ENCODE results near the gene CASP3.
"Not testable (repeated sequence)": the region's sequence is repeated elsewhere in the genome, so short reads cannot be mapped to it uniquely, and the experiment has no call there.

Gene CASP3

DNA sequence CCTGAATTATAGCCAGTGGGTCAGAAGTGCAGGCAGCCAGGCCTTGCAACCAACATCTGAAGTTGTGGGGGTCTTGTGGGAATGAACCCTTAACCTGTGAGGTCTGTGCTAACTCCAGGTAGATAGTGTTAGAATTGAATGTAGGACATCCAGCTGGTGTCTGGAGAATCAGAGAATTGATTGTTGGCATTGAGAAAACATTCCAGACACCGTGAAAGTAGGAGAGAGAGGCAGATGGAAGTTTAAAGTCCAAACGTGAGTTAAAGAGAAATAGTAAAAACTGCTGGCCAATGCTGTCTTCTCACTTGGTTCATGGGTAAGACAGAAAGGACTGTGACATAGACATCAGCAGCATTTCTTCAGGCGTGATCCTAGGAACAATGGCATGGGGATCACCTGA is 27.7 kb downstream of the CASP3 start:
- Histone ChIP-seq H3K4me1 (ENCODE audit: control insufficient read depth, insufficient read depth, low read length) (peaks cover 4% of the 10 kb centered on the region), H3K4me3 (ENCODE audit: low read length) (no peak overlapping the region), H3K9me3 (ENCODE audit: control insufficient read depth, low read length) (no peaks in the 10 kb centered on the region), H3K27me3 (ENCODE audit: control insufficient read depth, insufficient read depth, low read length) (no peaks in the 10 kb centered on the region), H3K36me3 (ENCODE audit: control insufficient read depth, insufficient read depth, low read length) (no peaks in the 10 kb centered on the region), H3K9ac (ENCODE audit: low read length) (no peak overlapping the region)

DNA sequence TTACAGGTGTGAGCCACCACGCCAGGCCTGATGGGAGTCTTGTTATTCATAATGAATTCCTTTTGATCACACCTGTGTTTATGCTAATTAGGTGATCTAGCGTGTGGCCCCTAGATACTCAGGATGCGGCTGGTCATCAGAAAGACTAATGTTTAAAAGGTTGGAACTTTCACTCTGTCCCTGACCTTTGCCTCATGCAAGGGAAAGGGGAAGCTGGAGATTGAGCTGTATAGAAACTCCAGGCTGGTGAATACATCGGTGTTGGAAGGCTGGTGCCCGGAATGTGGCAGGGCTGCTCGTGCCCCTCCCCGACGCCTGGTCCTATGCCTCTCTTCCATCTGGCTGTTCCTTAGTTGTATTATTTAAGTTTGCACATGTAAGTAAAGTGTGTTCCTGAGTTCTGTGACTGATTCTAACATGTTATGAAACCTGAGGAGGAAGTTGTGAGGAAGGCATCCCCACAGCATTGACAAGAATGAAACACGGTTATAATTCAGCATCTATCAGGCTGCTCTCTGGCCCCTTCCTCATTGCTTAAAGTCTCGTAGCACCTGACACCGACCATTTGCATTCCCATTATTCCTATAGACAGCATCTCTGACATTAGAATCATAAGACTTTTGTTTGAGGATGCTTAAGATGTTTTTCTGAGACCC is 28.9 kb downstream of the CASP3 start:
- Histone ChIP-seq H3K9me3 (ENCODE audit: control insufficient read depth, low read length) (no peaks in the 10 kb centered on the region), H3K36me3 (ENCODE audit: control insufficient read depth, insufficient read depth, low read length) (no peaks in the 10 kb centered on the region), H3K4me3 (ENCODE audit: low read length) (no peak overlapping the region), H3K27me3 (ENCODE audit: control insufficient read depth, insufficient read depth, low read length) (no peaks in the 10 kb centered on the region), H3K9ac (ENCODE audit: low read length) (no peak overlapping the region), H3K4me1 (ENCODE audit: control insufficient read depth, insufficient read depth, low read length) (no peaks in the 10 kb centered on the region)

DNA sequence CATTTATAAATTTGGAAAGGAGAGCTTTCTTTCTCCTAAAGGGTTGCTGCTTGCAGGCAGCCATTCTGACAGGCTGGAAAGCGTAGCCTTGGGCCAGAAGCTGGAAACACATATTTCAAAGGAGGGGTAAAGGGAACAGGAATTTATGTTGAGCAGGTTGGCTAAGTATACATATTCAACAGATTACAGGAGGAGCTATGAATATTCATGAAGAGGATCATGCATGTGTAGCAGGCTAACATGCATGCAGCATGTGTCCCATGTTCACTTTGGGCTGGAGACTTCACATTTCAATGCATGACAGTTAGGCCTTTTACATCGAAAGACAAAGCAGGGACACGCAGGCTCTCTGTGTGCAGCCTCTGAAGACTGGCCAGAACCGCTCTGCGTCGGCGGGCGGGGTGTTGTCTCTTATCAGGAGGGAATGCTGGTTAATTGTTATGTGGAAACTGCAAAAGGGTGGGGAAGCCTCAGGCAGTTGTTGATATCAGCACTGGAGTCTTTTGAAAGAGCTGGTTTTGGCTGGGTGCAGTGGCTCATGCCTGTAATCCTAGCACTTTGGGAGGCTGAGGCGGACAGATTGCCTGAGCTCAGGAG is 31.5 kb downstream of the CASP3 start:
- no peak overlapping the region for H3K9ac ChIP-seq (ENCODE audit: low read length)

DNA sequence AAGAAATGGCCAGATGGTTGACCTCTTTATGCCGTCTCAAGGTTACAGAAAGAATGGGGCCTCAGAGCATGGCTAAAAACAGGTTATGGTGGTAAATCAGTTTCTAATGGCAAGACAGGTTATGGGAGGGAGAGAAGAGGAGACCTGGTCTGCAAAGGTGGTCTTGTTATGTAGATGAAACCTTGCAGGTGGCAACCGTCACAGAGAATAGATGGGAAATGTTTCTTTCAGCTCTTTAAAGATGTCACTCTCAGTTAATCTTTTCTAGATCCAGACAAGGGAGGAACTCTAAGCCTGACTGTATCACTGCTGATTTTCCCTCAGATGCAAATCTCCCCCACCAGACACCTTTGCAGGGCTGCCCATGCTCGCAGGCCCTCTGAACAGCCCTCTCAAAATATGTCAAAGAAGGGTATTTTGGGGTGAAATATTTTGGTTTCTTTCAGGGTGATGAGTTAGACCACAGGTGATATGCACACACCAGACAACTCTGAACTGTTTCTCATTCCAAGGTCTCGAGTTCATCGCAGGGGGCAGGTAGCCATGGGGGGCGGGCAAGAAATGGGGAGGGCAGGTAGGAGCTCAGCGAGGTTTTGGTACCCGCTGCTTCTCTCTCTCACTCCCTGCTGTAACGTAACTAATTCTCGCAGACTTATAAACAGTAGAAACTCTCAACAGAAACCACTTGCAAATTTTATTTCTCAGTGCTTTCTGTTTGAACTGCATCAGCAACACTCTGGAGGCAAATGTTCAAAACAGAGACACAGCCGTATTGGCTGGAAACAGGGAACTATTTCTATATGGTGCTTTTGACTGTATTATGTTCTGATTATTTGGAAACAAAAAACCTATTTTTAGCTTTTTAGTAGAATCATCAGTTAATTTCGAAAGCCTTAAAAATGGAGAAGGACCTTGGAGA is 32.4 kb downstream of the CASP3 start:
- Histone ChIP-seq H3K9ac (ENCODE audit: low read length) (no peak overlapping the region), H3K4me3 (ENCODE audit: low read length) (no peak overlapping the region), H3K9me3 (ENCODE audit: control insufficient read depth, low read length) (no peaks in the 10 kb centered on the region), H3K27me3 (ENCODE audit: control insufficient read depth, insufficient read depth, low read length) (no peaks in the 10 kb centered on the region), H3K36me3 (ENCODE audit: control insufficient read depth, insufficient read depth, low read length) (no peaks in the 10 kb centered on the region), H3K4me1 (ENCODE audit: control insufficient read depth, insufficient read depth, low read length) (peaks cover 6% of the 10 kb centered on the region)

More for the DNA sequence above, 31.5 kb downstream of the CASP3 start:
- Histone ChIP-seq H3K9me3 (ENCODE audit: control insufficient read depth, low read length) (no peaks in the 10 kb centered on the region), H3K4me3 (ENCODE audit: low read length) (no peak overlapping the region), H3K4me1 (ENCODE audit: control insufficient read depth, insufficient read depth, low read length) (no peaks in the 10 kb centered on the region), H3K36me3 (ENCODE audit: control insufficient read depth, insufficient read depth, low read length) (no peaks in the 10 kb centered on the region), H3K27me3 (ENCODE audit: control insufficient read depth, insufficient read depth, low read length) (no peaks in the 10 kb centered on the region)

DNA sequence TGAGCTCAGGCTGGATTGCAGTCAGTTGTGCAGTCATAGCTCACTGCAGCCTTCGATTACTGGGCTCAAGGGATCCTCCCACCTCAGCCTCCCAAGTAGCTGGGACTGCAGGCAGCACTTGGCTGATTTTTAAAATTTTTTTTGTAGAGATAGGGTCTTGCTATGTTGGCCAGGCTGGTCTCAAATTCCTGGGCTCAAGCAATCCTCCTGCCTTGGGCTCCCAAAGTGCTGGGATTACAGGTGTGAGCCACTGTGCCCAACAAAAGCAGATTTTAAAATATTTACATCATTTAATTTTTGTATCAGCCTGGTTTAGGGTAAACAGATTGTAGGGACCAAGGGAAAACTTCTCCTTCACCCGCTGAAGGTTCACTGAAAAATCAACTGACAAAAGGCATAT is 33.1 kb downstream of the CASP3 start:
- H3K27me3 ChIP-seq (ENCODE audit: control insufficient read depth, insufficient read depth, low read length); H3K9me3 ChIP-seq (ENCODE audit: control insufficient read depth, low read length); H3K9ac ChIP-seq (ENCODE audit: low read length); H3K36me3 ChIP-seq (ENCODE audit: control insufficient read depth, insufficient read depth, low read length); H3K4me3 ChIP-seq (ENCODE audit: low read length): not testable (repeated sequence)
- H3K4me1 ChIP-seq (ENCODE audit: control insufficient read depth, insufficient read depth, low read length), result peaks cover 10% of the 10 kb centered on the region

DNA sequence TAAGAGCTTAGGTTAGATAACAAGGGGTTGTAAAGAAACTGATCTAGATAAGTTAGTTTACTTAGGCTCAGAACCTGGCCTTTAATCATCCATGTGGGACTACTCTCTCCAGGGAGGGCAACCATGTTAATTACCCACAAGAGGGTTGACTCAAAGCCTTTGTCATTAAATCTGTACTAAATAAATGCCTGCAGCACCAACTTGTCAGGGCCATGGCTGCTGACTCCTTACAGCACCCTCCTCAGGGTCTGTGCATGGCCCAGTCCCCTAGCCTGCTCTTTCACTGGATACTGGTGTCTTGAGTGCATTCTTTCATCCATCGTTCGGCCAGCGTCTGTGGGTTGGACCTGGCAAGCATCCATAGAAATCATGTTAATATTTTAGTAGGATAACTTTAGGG is 34.7 kb downstream of the CASP3 start:
- Histone ChIP-seq H3K4me1 (ENCODE audit: control insufficient read depth, insufficient read depth, low read length) (peaks cover 10% of the 10 kb centered on the region), H3K27me3 (ENCODE audit: control insufficient read depth, insufficient read depth, low read length) (no peaks in the 10 kb centered on the region), H3K9me3 (ENCODE audit: control insufficient read depth, low read length) (no peaks in the 10 kb centered on the region), H3K36me3 (ENCODE audit: control insufficient read depth, insufficient read depth, low read length) (no peaks in the 10 kb centered on the region), H3K9ac (ENCODE audit: low read length) (no peak overlapping the region), H3K4me3 (ENCODE audit: low read length) (no peak overlapping the region)

DNA sequence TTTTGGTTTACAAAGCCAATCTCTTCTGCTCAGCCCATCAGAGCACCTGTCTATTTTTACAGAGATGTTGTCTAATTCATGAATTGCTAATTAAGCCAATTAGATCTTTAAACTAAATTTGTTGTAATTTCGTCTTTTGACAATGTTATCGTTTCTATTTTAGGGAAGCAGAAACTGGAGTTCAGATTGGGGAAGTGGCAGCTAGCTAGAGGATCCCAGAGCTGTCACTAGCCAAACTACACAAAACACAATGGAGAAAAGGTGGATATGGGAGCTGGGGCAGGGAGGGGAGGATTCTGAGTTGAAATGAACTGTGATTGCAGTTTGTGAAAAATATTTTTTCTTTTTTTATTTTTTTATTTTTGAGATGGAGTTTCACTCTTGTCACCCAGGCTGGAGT is 35.8 kb downstream of the CASP3 start:
- Histone ChIP-seq H3K36me3 (ENCODE audit: control insufficient read depth, insufficient read depth, low read length) (no peaks in the 10 kb centered on the region), H3K4me1 (ENCODE audit: control insufficient read depth, insufficient read depth, low read length) (peaks cover 10% of the 10 kb centered on the region), H3K27me3 (ENCODE audit: control insufficient read depth, insufficient read depth, low read length) (no peaks in the 10 kb centered on the region), H3K4me3 (ENCODE audit: low read length) (no peak overlapping the region), H3K9ac (ENCODE audit: low read length) (no peak overlapping the region), H3K9me3 (ENCODE audit: control insufficient read depth, low read length) (no peaks in the 10 kb centered on the region)

DNA sequence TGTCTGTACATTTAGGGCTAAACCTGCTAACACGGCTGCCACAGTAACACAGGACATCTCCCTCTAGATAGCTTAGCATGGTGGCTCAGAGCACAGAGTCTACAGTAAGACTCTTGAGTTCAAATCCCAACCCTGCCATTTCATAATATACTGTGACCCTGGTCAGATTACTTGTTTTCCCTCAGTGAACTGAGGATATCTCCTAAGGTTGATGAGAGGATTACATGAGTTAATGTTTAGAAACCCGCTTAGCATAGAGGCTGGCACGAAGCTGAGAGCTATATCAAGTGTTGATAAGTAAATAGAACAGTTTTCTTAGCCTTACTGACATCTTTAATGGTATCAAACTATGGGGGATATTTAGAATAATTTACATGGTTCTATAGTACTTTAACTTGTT is 37.2 kb downstream of the CASP3 start:
- Histone ChIP-seq H3K4me1 (ENCODE audit: control insufficient read depth, insufficient read depth, low read length) (peaks cover 10% of the 10 kb centered on the region), H3K4me3 (ENCODE audit: low read length) (no peak overlapping the region), H3K36me3 (ENCODE audit: control insufficient read depth, insufficient read depth, low read length) (no peaks in the 10 kb centered on the region), H3K9me3 (ENCODE audit: control insufficient read depth, low read length) (no peaks in the 10 kb centered on the region), H3K27me3 (ENCODE audit: control insufficient read depth, insufficient read depth, low read length) (no peaks in the 10 kb centered on the region), H3K9ac (ENCODE audit: low read length) (no peak overlapping the region)

DNA sequence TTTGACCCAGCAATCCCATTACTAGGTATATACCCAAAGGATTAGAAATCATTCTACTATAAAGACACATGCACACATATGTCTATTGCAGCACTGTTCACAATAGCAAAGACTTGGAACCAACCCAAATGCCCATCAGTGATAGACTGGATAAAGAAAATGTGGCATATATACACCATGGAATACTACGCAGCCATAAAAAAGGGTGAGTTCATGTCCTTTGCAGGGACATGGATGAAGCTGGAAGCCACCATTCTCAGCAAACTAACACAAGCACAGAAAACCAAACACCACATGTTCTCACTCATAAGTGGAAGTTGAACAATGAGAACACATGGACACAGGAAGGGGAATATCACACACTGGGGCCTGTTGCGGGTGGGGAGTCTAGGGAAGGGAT is 41.8 kb downstream of the CASP3 start:
- H3K36me3 ChIP-seq (ENCODE audit: control insufficient read depth, insufficient read depth, low read length); H3K9me3 ChIP-seq (ENCODE audit: control insufficient read depth, low read length); H3K4me3 ChIP-seq (ENCODE audit: low read length); H3K4me1 ChIP-seq (ENCODE audit: control insufficient read depth, insufficient read depth, low read length); H3K9ac ChIP-seq (ENCODE audit: low read length); H3K27me3 ChIP-seq (ENCODE audit: control insufficient read depth, insufficient read depth, low read length): not testable (repeated sequence)

DNA sequence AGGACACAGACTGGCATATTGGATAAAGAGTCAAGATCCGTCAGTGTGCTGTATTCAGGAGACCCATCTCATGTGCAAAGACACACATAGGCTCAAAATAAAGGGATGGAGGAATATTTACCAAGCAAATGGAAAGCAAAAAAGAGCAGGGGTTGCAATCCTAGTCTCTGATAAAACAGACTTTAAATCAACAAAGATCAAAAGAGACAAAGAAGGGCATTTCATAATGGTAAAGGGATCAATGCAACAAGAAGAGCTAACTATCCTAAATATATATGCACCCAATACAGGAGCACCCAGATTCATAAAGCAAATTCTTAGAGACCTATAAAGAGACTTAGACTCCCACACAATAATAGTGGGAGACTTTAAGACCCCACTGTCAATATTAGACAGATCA is 46.4 kb downstream of the CASP3 start:
- not testable (repeated sequence) for H3K9ac ChIP-seq (ENCODE audit: low read length); H3K27me3 ChIP-seq (ENCODE audit: control insufficient read depth, insufficient read depth, low read length); H3K36me3 ChIP-seq (ENCODE audit: control insufficient read depth, insufficient read depth, low read length); H3K4me3 ChIP-seq (ENCODE audit: low read length); H3K9me3 ChIP-seq (ENCODE audit: control insufficient read depth, low read length)
- H3K4me1 ChIP-seq (ENCODE audit: control insufficient read depth, insufficient read depth, low read length), result peaks cover 22% of the 10 kb centered on the region

DNA sequence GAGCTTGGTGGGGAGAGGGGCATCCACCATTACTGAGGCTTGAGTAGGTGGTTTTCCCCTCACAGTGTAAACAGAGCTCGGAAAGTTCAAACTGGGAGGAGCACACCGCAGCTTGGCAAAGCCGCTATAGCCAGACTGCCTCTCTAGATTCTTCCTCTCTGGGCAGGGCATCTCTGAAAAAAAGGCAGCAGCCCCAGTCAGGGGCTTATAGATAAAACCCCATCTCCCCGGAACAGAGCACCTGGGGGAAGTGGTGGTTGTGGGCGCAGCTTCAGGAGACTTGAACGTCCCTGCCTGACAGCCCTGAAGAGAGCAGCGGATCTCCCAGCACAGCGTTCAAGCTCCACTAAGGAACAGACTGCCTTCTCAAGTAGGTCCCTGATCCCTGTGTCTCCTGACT is 48.3 kb downstream of the CASP3 start:
- not testable (repeated sequence) for H3K36me3 ChIP-seq (ENCODE audit: control insufficient read depth, insufficient read depth, low read length); H3K27me3 ChIP-seq (ENCODE audit: control insufficient read depth, insufficient read depth, low read length); H3K4me3 ChIP-seq (ENCODE audit: low read length); H3K9me3 ChIP-seq (ENCODE audit: control insufficient read depth, low read length); H3K9ac ChIP-seq (ENCODE audit: low read length)
- peaks cover 39% of the 10 kb centered on the region for H3K4me1 ChIP-seq (ENCODE audit: control insufficient read depth, insufficient read depth, low read length)

DNA sequence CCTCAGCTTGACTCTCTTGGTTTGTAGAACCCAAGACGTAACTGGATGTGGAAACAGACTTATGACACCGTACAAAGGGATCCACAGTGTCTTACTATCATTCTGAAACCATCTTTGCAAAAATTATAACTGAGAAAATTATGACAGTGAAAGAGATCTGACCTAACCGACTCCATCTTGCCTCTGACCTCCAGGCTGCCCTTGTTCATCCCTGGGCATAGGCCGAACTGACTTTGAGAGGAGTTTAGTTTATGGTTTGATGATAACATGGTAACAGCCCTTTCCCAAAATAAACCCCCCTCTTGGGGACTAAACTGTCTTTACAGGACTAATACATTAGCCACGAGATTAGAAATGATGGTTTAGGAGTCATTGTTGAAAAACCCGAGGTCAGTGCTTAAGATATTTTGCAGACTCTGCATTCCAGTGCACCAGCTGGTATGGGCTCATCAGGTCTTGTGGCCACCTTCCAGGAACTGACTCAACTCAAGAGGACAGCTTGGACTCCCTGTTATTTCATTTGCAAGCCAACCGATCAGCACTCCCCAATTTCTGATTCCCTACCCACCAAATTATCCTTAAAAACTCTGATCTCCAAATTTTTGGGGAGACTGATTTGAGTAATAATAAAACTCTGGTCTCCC is 49.6 kb downstream of the CASP3 start:
- peaks cover 42% of the 10 kb centered on the region for H3K4me1 ChIP-seq (ENCODE audit: control insufficient read depth, insufficient read depth, low read length)
- no peaks in the 10 kb centered on the region for H3K9me3 ChIP-seq (ENCODE audit: control insufficient read depth, low read length)
- H3K4me3 ChIP-seq (ENCODE audit: low read length), result no peak overlapping the region
- H3K27me3 ChIP-seq (ENCODE audit: control insufficient read depth, insufficient read depth, low read length), result no peaks in the 10 kb centered on the region
- no peaks in the 10 kb centered on the region for H3K36me3 ChIP-seq (ENCODE audit: control insufficient read depth, insufficient read depth, low read length)
- no peak overlapping the region for H3K9ac ChIP-seq (ENCODE audit: low read length)
